NCI-H2081 treated with DMSO at 0.1 percent for 48 hours (cell line): Measurements from ENCODE around the gene POR.
"Not testable (repeated sequence)": the region's sequence is repeated elsewhere in the genome, so short reads cannot be mapped to it uniquely, and the experiment has no call there.

Source experiments
- DNase-seq: peaks from one replicate; lab custom pipeline; 2025; lab: John Stamatoyannopoulos, UW

POR gene

DNA sequence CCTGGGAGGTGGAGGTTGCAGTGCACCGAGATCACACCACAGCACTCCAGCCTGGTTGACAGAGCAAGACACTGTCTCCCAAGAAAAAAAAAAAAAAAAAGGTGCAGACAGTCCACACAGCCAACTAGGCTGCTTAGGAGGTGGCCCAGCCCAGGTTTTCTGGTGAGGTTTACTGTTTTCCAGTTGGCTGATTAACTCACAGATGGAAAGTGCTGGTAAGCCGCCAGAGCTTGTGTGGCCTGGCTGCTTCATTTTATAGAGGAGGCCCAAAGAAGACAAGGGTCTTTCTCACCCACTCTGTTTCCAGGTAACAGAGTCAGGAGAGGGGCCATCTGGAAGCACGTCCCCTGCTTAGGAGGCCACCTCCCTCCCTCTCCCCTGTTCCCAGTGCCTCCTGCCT is 29.9 kb upstream of the POR start:
- no peak for DNase-seq

DNA sequence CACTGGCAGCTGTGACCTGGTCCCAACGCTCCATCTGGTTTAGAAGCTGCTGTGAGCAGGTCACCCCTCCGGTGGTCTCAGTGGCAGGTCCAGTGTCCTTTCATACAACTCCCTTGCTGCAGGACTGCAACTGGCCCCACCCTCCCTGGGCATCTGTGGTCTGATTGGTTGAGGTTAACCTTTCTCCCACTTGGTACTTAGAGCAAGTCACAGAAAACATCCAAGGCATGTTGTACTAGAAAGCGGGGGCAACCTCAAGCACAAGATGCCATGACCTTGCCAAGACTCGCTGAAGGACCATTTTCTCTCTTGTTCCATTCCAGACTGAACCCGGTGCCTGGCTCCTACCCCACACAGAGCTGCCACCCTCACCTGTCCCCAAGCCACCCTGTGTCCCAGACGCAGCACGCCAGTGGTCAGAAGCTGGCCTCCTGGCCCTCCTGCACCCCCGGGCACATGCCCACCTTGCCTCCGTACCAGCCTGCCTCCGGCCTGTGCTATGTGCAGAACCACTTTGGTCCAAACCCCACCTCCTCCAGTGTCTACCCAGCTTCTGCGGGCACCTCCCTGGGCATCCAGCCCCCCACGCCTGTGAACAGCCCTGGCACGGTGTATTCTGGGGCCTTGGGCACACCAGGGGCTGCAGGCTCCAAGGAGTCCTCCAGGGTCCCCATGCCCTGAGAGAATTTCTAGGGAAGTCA is 27.1 kb upstream of the POR start:
- no peak for DNase-seq

DNA sequence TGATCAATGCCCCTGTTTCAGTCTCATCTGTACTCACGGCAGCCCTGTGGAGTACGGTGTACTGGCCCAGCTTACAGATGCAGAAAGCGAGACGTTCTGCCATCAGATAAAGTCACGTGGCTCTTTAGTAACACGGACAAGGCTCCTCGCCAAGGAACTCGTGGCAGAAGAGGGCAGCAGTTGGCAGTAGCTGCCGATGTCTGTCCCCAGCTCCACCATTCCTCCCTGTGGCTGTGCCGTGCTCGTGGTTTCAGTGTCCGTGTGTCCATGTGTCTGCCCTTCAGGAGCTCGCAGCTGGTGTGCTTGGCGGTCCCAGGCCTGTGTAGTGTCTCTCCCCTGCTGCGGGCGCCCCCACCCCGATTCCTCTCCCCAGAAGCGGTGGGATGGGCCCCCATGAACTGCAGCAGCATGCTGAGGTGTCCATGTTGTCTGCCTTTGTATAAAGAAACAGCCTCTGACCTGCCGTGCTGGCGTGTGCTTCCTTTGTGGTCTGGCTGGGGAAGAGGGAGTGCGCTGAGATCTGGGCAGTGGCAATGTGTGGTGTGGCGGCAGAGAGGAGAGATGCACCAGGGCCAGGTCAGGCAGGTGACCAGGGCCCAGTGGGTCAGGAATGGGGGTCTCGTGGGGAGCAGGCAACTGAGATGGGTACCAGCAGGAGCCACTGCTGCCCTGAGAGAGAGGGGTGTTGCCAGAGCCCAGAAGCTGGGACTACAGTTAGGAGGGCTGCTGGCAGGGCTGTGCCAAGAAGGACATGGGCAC is 26.3 kb upstream of the POR start:
- no peak for DNase-seq

DNA sequence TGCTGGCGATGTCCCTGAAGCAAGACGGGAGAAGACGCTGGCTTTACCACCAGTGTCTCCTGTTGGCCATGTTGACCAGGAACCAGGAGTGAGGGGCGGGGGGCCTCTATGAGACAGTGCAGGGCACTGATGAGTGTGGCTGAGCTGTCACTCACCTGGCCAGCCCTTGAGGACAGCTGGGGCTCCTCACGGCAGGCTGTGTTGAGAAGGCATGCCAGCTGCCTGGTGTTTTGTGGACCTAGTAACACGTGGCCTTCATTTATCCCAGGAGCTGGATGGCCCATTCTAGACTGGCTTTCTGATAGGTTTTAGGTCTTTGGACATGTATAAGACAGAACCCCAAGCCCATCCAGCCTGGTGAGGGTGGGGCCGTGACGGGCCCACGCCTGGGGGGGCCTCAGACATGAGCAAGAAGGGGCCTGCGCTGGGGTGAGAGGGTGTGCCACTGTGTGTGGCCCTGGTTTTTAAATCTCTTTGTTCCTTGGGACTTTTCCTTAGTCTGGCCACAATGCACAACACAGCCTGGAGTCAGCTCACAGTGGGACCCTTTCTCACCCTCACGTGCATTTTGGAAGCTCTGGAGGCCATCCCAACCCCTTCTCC is 25.6 kb upstream of the POR start:
- no peak for DNase-seq

DNA sequence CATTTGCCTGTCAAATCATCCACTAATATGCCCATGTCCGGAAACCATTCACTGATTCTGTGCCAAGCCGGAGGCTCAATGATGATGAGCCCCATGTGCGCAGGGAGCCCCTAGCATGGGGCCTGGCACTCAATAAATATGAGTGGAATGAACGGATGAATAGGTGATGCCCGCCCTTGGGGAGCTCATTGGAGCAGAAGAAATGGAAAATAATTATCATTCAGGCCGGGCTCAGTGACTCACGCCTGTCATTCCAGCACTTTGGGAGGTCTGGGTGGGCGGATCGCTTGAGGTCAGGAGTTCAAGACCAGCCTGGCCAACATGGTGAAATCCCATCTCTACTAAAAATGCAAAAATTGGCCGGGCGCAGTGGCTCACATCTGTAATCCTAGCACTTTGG is 25.1 kb upstream of the POR start:
- DNase-seq: no peak

DNA sequence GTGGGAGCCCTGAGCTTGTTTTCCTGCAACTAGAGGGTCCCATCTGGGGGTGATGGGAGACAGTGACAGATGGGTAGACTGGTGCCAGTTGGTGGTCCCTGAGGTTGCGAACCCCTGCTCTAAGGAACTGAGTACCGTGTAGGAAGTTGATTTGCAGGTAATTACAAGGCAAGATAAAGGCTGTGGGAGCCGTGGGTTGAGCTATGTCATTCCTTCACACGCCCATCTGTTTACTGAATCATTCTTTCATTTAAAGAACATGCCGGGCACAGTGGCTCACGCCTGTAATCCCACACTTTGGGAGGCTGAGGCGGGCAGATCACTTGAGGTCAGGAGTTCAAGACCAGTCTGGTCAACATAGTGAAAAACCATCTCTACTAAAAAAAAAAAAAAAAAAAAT is 23.7 kb upstream of the POR start:
- DNase-seq: not testable (repeated sequence)

DNA sequence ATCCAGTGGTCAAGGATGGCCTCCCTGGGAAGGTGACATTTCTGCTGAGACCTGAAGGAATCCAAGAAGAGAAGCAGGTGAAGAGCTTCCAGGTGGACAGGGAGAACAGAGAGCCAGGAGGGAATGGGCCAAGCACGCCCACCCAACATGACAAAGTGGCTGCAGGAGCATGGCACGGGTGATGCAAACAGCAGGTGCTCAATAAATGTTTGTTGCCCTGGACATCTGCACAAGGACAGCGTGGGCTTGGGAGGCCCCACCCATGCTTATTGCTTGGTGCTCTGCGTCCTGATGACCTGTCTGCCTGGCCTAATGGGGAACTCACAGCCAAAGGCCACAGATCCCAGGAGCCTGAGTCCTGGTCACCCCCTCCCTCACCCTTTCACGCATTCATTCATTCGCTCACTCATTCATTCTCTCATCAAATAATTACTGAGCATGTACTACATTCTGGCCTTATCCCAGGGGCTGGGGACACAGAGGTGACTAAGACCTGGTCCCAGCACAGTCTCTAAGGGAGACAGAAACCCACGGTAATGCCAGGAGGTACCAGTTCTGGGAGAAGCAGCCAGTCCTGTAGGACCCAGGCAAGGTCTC is 23.0 kb upstream of the POR start:
- DNase-seq: no peak

DNA sequence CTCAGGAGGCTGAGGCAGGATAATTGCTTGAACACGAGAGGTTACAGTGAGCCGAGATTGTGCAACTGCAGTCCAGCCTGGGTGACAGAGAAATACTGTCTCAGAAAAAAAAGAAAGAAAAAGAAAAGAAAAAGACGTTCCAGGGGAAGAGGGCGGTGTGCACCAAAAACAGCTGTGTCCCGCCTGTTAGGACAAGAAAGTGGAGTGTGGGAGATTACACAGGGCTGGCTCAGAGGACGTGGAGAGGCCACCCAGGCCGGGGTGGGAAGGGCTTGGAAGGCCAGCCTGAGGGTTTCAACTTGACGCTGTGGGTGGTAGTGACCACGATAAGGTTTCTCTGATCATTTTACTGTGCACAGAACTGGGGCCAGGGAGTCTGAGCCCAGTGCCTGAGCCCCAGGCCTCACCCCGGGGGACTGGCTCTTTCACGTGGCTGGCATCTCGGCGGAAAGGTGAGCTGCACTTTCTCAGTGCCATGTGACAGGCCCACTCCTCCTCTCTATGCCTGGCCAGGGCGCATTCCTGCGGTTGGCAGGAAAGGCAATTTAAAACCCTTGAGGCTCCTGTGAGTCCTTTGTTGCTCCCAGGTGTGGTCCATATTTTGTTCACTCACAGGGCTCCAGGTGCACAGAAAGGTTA is 22.2 kb upstream of the POR start:
- no peak for DNase-seq

DNA sequence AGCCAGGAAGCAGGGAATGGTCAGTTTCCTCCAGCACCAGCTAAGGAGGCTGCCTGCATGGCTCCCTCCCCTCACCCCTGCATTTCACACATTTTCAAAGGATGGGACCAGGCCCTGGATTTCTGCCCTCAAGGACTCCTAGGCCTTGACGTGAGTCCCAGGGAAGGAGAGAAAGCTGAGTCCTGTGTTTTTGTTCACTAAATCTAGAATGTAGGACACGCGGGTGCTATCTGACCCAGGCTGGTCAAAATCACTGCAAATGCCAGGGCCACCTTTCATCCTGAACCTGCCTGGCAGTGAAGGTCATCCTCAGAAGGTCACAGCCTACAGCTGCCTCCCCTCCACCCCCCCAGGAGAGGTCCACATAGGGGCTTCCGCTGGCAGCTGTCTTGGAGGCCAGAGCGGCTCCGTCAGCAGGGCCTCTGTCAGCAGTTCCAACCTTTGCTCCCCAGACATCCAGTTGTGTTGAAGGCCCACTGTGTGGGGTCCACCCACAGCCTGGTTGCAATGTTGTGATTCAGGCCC is 18.1 kb upstream of the POR start:
- no peak for DNase-seq

DNA sequence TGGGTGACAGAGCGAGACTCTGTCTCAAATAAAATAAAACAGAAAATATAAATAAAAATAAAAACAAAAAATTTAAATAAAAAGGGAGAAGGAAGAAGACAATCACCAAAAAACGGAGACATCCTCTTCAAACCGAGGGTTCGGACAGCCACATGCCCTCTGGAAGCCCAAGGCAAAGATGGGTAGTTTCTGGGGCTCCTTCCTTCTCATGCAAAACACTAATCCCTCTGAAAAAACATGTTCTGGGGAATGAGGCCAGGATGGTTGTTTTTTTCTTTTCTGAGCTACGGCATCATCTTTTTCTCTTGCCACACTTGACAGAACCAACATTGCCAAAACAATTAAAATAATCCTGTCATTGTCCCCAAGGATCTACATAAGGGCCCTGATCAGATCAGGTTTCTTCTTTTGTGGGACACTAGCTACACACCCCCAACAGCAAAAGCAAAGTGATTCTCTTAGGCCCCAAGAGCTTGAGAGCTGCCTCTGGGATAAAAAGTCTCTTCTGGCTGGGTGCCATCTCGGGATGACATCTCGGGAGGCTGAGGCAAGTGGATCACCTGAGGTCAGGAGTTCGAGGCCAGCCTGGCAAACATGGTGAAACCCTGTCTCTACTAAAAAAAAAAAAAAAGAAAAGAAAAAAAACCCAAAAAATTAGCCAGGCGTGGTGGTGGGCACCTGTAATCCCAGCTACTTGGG is 14.2 kb upstream of the POR start:
- DNase-seq: no peak

DNA sequence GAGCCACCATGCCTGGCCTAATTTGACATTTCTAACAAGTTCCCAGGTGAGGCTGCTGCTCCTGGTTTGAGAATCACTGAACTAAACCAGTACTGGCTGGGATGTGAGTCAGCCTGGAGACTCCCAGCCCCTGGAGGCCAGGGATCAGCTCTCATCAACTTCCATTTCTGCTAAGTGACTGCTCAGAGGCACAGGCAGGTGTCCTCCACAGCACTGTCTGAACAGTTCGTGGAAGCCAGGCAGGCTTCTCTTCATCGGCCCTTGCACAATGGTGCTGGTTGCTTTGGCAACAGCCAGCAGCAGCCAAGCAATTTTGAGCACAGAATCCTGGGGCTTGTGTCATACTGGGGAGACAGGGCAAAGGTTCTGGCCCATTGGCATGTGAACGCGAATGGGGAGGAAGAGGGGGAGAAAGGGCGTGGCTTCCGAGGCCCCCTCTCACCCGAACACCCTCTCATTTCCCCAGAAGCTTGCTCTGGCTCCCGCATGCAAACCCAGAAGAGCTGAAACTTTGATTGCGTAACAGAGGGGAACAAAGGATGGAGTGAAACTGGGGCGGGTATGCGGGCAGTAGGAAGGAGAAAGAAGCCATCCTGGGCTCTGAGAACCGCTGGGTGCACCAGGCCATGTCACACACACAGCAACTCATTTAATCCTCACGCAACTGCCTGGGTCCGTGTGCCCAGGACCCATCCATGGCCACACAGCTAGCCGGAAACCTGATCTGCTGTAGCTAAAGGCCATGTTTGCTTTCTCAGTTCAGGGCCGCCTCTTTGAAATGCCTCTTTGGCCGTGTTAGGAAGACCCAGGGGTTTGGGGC is 9.0 kb upstream of the POR start:
- DNase-seq: no peak

DNA sequence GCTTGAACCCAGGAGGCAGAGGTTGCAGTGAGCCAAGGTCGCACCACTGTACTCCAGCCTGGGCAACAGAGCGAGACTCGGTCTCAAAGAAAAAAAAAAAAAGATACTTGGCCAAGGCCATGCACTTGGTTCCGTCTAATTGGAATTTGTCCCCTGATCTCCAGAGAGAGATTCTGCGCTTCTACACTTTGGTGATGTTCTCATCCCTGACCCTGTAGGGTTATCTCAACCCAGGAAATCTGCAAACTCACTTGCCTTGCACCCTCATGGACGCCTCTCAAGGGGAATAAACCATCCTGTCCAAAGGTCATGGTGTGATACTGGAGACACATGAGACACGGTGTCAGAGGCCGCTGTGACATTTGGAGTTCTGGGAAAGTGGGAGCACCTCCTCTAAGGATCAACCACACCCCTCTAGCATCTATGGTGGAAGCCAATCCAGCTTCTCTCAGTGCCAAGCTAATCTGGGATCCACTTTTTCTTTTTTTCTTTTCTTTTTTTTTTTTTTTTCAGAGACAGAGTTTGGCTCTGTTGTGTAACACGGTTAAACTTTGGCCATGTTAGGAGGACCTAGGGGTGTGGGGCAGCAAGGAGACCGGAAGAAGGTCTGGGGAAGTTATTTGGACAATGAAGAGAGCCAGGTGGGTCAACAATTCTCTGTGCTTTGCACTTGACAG is 7.8 kb upstream of the POR start:
- no peak for DNase-seq

DNA sequence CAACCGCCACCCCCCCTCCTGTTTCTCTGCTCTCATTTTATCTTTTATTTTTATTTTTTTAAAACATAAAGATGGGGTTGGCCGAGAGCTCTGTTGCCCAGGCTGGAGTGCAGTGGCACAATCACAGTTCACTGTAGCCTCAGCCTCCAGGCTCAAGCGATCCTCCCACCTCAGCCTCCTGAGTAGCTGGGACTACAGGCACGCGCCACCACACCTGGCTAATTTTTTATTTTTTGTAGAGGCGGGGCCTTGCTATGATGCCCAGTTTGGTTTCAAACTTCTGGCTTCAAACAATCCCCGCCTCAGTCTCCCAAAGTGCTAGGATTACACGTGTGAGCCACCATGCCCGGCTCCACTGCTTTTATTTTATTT is 7.3 kb upstream of the POR start:
- not testable (repeated sequence) for DNase-seq

DNA sequence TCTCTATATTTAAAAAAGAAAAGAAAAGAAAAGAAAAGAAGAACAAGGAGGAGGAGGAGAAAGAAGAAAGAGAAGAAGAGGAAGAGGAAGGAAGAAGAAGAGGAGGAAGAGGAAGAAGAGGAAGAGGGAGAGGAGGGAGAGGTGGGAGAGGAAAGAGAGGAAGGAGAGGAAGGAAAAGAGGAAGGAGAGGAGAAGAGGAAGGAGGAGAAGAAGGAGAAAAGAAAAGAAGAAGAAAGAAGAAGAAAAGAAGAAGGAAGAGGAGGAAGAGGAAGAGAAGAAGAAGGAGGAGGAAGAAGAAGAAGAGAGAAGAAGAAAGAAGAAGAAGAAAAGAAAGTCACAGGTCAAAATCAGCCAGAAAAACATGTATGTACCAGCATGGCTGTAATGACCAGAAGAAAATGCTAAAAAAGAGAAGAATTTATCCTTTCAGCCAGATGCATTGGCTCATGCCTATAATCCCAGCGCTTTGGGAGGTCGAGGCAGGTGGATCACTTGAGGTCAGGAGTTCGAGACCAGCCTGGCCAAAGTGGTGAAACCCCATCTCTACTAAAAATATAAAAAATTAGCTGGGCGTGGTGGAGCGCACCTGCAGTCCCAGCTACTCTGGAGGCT is 5.3 kb upstream of the POR start:
- DNase-seq: no peak

DNA sequence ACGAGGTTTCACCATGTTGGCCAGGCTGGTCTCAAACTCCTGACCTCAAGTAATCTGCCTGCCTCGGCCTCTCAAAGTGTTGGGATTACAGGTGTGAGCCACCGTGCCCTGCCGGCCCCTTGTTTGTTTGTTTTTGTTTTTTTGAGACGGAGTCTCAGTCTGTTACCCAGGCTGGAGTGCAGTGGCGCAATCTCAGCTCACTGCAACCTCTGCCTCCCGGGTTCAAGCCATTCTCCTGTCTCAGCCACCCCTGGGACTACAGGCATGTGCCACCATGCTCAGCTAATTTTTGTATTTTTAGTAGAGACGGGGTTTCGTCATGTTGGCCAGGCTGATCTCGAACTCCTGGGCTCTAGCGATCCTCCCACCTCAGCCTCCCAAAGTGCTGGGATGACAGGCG is 3.8 kb upstream of the POR start:
- not testable (repeated sequence) for DNase-seq

DNA sequence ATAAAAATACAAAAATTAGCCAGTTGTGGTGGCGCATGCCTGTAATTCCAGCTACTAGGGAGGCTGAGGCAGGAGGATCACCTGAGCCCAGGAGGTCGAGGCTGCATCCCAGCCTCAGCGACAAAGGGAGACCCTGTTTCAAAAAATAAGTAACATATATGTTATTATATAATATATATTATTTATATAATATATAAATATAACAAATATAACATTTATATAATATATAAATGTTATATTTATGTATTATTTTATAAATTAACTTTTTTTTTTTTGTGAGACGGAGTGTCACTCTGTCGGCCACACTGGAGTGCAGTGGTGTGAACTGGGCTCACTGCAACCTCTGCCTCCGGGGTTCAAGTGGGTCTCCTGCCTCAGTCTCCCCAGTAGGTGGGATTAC is 1.5 kb upstream of the POR start:
- no peak for DNase-seq

DNA sequence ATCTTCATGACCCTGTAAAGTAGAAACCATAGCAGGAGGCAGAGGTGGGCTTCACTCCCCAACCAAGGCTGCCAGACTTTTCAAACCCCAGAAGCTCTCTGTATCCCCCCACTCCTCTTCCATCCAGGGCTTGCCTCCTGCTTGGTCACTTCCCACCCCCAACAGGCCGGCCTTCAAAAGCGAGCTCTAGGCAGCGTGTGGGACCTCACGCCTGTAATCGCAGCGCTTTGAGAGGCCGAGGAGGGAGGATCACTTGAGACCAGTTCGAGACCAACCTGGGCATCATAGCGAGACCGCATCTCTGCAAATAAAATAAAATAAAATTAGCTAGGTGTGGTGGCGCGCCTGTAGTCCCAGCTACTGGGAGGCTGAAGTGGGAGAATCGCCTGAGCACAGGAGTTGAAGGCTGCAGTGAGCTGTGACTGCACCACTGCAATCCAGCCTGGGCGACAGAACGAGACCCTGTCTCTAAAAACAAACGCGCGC is 743 bp upstream of the POR start:
- no peak for DNase-seq

DNA sequence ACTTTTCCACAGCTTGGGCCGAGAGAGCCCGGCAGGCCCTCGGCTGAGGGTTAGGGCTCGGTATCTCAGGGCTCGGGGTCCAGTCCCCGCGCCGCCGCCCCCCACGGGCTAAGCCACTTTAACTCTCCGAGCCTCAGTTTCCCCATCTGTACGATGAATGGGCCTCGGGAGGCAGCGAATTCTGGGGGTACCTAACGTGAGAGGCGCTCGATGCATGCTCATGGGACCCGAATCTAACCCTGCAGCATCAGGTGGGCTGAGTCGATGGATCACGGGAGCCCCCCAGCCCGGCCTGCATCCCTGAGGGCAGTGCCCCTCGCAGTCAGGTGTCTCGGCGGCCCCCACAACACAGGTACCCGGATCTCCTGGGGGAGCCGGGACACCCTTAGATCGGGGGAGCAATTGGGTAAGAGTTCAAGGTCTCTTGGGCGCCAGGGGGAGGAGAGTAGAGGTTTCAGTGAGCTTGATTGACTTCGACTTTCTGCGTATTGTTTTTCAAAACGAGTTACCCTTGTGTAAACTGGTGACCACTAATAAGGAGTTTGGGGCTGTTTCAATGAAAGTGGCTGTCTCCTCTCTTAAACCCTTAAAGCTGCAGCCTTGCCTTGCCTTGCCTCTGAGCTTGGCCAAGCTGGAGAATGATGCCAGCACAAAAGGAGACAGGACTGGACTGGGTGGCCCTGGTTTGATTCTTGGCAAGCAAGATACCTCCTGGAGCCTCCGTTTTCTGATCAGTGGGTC is 631 bp downstream of the POR start:
- DNase-seq: no peak

DNA sequence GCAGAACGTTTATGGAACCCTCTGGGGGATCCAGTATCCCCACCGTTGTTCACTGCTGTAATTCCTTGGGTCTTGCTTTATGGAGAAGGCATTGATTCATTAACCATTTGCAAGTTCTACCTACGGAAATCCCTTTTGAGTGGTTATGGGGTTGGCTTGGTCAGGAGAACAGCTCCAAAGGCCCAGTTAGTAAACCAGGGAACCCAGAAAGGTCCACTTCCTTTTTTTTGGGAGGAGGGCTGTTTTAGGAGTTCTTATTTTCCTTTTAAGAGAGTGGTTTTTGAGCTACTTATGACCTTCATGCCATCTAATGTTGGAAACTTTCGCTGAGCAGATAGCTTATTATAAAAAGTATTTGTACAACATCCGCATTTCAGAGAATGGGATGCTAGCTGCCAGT is 1.3 kb downstream of the POR start:
- no peak for DNase-seq
